Kidney (tissue), 14 donors: Measurements from ENCODE around the gene CYP2C8. TPM values are rescaled to one million over a fixed set of nuclear protein-coding genes. Genes with fewer than 3 reads are reported as not detected.

Experiments used
- DNase-seq, 5 donors: peaks; one replicate each; pipeline ENCODE4 v3.0.0-alpha.2; 2013 to 2020
- FAIRE-seq: peaks from 2 replicates; lab custom pipeline; 2012; peaks lifted over from hg19 to GRCh38; lab: Jason Lieb, UNC
- H3K27ac ChIP-seq, 2 donors: one replicate each; pipeline ENCODE4 v1.7.0; 2013; ENCODE audit warnings: low read depth in 2 of 2, low read length in 2 of 2, inconsistent platforms in 1 of 2
- H3K27me3 ChIP-seq: one replicate; pipeline ENCODE4 v1.7.1; 2013; ENCODE audit warnings: low read length, inconsistent platforms; ENCODE audit not compliant: control insufficient read depth, insufficient read depth
- H3K36me3 ChIP-seq, 3 donors: one replicate each; pipeline versions ENCODE4 v1.7.0 to v1.7.1; 2013; ENCODE audit warnings: low read length in 3 of 3, control low read depth in 1 of 3, inconsistent platforms in 1 of 3; ENCODE audit not compliant: insufficient read depth in 3 of 3, control insufficient read depth in 2 of 3
- H3K4me1 ChIP-seq, 3 donors: one replicate each; pipeline versions ENCODE4 v1.7.0 to v1.7.1; 2013; ENCODE audit warnings: low read length in 3 of 3, inconsistent platforms in 1 of 3, low read depth in 1 of 3; ENCODE audit not compliant: control insufficient read depth in 2 of 3, insufficient read depth in 2 of 3
- H3K4me3 ChIP-seq, 3 donors: one replicate each; pipeline versions ENCODE4 v1.7.0 to v1.8.1; 2013; ENCODE audit warnings: low read length in 3 of 3, control low read depth in 1 of 3, inconsistent platforms in 1 of 3
- H3K9ac ChIP-seq, 3 donors: one replicate each; pipeline versions ENCODE4 v1.7.0 to v1.7.1; 2013; ENCODE audit warnings: low read length in 3 of 3, control low read depth in 1 of 3, inconsistent platforms in 1 of 3
- H3K9me3 ChIP-seq, 3 donors: one replicate each; pipeline versions ENCODE4 v1.7.0 to v1.7.1; 2013; ENCODE audit warnings: low read length in 3 of 3, control low read depth in 1 of 3, inconsistent platforms in 1 of 3; ENCODE audit not compliant: control insufficient read depth in 2 of 3, insufficient read depth in 1 of 3
- intact Hi-C: fragments of 100-400 bp; cut with DNase I; formaldehyde crosslinking; loops from one replicate; pipeline ENCODE4 v1.11.1; 2022
- polyA plus RNA-seq: library from polyadenylated mRNA; stranded (reverse); fragments of 350-450 nt; fragmentation: Illumina TruSeq; extraction: RNeasy Lipid Tissue Mini Kit (QIAGEN cat#74804); gene quantifications from one replicate; pipeline ENCODE4 v1.2.3, GENCODE V29; 2014; ENCODE audit warnings: low read depth, low replicate concordance; ENCODE audit not compliant: insufficient read depth
- total RNA-seq: library from RNA; stranded (reverse); fragmentation: NEBNext Ultra II Directional; extraction: Animal tissue kit (Norgen Biotek cat#: 25700); gene quantifications from one replicate; pipeline ENCODE4 v1.2.1, GENCODE V29; 2021
- TF ChIP-seq, protein P1 (sequence below): IDR thresholded peaks from 3 replicates; pipeline ENCODE4 v1.5.1; 2012; ENCODE audit warnings: mild to moderate bottlenecking, moderate library complexity, borderline replicate concordance; ENCODE audit not compliant: insufficient read depth; ENCODE audit errors: extremely low read depth
- donor health status: control.
- donor health status: control.
- donor health status: control.
- donor health status: control.
- donor health status: control.
- donor health status: DM: yes; HTN: yes; CAD: no.
- donor health status: Normal renal cell carcinoma (clear cell type).

Gene CYP2C8
- total and polyA plus RNA-seq, 2 donors from 2014 or later = 0.69 to 1.4 TPM

DNA sequence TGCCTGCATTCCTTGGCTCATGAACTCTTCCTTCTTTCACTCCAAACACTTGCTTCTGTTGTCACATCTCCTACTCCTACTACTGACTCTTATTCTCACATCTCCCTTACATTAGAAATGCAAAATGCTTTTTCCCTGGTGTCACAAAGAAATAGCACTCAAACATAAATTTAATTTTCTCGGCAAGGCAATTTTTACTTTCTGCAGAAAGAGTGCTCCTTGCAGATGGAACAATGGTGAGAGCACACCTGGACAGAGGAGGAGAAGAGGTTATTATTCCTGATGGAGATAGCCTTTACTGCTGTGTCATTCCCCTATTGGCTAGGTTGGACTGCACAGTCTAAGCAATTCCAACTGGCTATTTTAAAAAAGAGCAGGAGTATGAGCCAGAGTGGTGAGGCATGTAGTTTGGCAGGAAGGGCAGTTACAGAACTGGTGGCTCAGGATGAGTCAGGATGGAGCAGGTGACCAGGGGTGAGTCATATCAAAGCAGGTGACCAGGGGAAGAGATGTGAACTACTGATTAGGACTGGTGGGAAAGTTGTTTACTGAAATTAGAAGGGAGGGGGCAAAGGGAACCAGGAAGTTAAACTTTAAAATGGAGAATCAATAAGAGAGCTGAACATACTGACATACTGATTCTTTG is 77.9 kb downstream of the CYP2C8 start:
- peaks cover 0 to 22% (median 0%) of the 10 kb centered on the region in 3 donors for H3K9me3 ChIP-seq
- no peaks in the 10 kb centered on the region for H3K36me3 ChIP-seq
- H3K27me3 ChIP-seq = no peaks in the 10 kb centered on the region
- no peak overlapping the region for H3K9ac ChIP-seq
- DNase-seq (no peak), FAIRE-seq (no peak)
- H3K4me1 ChIP-seq = no peaks in the 10 kb centered on the region
- H3K27ac ChIP-seq = no peak overlapping the region
- intact Hi-C loops = no loop called here
- TF ChIP-seq, protein P1, sequence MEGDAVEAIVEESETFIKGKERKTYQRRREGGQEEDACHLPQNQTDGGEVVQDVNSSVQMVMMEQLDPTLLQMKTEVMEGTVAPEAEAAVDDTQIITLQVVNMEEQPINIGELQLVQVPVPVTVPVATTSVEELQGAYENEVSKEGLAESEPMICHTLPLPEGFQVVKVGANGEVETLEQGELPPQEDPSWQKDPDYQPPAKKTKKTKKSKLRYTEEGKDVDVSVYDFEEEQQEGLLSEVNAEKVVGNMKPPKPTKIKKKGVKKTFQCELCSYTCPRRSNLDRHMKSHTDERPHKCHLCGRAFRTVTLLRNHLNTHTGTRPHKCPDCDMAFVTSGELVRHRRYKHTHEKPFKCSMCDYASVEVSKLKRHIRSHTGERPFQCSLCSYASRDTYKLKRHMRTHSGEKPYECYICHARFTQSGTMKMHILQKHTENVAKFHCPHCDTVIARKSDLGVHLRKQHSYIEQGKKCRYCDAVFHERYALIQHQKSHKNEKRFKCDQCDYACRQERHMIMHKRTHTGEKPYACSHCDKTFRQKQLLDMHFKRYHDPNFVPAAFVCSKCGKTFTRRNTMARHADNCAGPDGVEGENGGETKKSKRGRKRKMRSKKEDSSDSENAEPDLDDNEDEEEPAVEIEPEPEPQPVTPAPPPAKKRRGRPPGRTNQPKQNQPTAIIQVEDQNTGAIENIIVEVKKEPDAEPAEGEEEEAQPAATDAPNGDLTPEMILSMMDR = no peak
- H3K4me3 ChIP-seq = no peak overlapping the region

DNA sequence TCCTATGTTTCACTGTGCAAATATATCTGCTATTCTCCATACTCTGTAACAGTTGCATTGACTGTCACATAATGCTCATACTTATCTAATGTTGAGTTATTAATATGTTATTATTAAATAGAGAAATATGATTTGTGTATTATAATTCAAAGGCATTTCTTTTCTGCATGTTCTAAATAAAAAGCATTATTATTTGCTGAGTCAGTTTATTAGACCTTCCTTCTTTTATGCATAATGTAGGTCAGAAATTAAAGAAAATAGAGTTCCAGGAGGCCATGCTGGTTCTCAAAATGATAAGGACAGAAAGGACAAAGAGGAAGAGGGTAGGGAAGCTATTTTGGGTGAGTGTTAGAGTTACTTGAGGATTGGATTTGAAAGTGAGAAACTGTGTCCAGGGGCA is 80.1 kb downstream of the CYP2C8 start:
- intact Hi-C loops = no loop called here
- H3K4me1 ChIP-seq = no peaks in the 10 kb centered on the region
- no peaks in the 10 kb centered on the region for H3K27me3 ChIP-seq
- peaks cover 0 to 22% (median 0%) of the 10 kb centered on the region in 3 donors for H3K9me3 ChIP-seq
- H3K4me3 ChIP-seq = no peak overlapping the region
- no peak overlapping the region for H3K9ac ChIP-seq
- FAIRE-seq (no peak), DNase-seq (no peak)
- TF ChIP-seq, protein P1 = no peak
- no peaks in the 10 kb centered on the region for H3K36me3 ChIP-seq
- no peak overlapping the region for H3K27ac ChIP-seq

Other genes with a start within 250 kb of the CYP2C8 start
- 2.9 TPM for gene CYP2C9, start 130.8 kb downstream of the CYP2C8 start, total RNA-seq
- 2.4 TPM for gene CYP2C9, start 130.8 kb downstream of the CYP2C8 start, polyA plus RNA-seq
- gene ACSM6, start 124.7 kb upstream of the CYP2C8 start, total RNA-seq = not detected
- gene ACSM6, start 124.7 kb upstream of the CYP2C8 start, polyA plus RNA-seq = 0.34 TPM
- gene PDLIM1, start 221.5 kb upstream of the CYP2C8 start, total RNA-seq = 148 TPM
- 72.9 TPM for gene PDLIM1, start 221.5 kb upstream of the CYP2C8 start, polyA plus RNA-seq